NCI-H69 (cell line): ENCODE measurements around the gene PLA2R1.

ENCODE experiments used
- DNase-seq: peaks from one replicate; lab custom pipeline; 2025; lab: John Stamatoyannopoulos, UW

The PLA2R1 gene

GRCh38 chr2:160033732-160034392 is 28.6 kb downstream of the PLA2R1 start:
- no peak for DNase-seq

- DNase-seq: no peak
These were observed 33.2 kb downstream of the PLA2R1 start for GRCh38 chr2:160029270-160029628.

GRCh38 chr2:160028431-160029269 is 33.8 kb downstream of the PLA2R1 start:
- DNase-seq: no peak

- peak; percentile 1 for DNase-seq
These were observed 40.3 kb downstream of the PLA2R1 start for GRCh38 chr2:160022162-160022561.

- DNase-seq: no peak
These were observed 42.9 kb downstream of the PLA2R1 start for GRCh38 chr2:160019374-160020090.

GRCh38 chr2:160015746-160016145 is 46.7 kb downstream of the PLA2R1 start:
- no peak for DNase-seq

GRCh38 chr2:160014227-160014626 is 48.2 kb downstream of the PLA2R1 start:
- peak; percentile 1 for DNase-seq

GRCh38 chr2:160010361-160011145 is 51.9 kb downstream of the PLA2R1 start:
- no peak for DNase-seq

GRCh38 chr2:160007111-160007510 is 55.3 kb downstream of the PLA2R1 start:
- DNase-seq: no peak

GRCh38 chr2:160006475-160006874 is 55.9 kb downstream of the PLA2R1 start:
- DNase-seq: no peak

- DNase-seq: no peak
These were observed 56.5 kb downstream of the PLA2R1 start for GRCh38 chr2:160005908-160006307.

- DNase-seq: no peak
These were observed 56.9 kb downstream of the PLA2R1 start for GRCh38 chr2:160005476-160005875.

GRCh38 chr2:159998961-159999360 is 63.5 kb downstream of the PLA2R1 start:
- peak; percentile 5 for DNase-seq

GRCh38 chr2:159998243-159998642 is 64.2 kb downstream of the PLA2R1 start:
- no peak for DNase-seq

GRCh38 chr2:159996792-159997546 is 65.4 kb downstream of the PLA2R1 start:
- no peak for DNase-seq

- no peak for DNase-seq
These were observed 67.4 kb downstream of the PLA2R1 start for GRCh38 chr2:159995038-159995437.

GRCh38 chr2:159989249-159989648 is 73.2 kb downstream of the PLA2R1 start:
- peak; percentile 2 for DNase-seq

- DNase-seq: no peak
These were observed 73.9 kb downstream of the PLA2R1 start for GRCh38 chr2:159988412-159988970.

- no peak for DNase-seq
These were observed 75.2 kb downstream of the PLA2R1 start for GRCh38 chr2:159987181-159987580.

- DNase-seq: no peak
These were observed 76.8 kb downstream of the PLA2R1 start for GRCh38 chr2:159985656-159986055.

- no peak for DNase-seq
These were observed 78.4 kb downstream of the PLA2R1 start for GRCh38 chr2:159984034-159984433.
